UCSD-AML1 (cell line): ENCODE results near the gene TEK.

Source experiments
- DNase-seq: peaks from one replicate; lab custom pipeline; 2025; ENCODE audit not compliant: unreplicated experiment; lab: John Stamatoyannopoulos, UW

The TEK gene

DNA sequence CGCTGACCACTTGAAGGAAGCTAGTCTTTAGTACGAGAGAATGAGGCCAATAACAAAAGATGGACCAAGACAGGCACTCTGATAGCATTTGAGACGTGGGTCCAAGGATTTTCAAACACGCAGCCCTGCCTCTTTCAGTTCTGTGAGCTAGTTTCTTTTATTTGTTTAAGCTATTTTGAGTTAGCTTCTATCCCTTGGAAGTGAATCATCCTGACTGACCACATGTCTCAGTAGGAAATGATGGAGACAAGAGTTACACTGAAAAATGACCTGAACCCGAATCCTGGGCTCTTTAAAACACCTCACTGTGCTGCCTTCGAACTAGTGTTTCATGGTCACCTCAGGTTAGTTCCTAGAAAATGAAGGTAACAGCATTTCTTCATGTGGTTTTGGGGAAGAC is 9.9 kb downstream of the TEK start:
- DNase-seq = no peak

DNA sequence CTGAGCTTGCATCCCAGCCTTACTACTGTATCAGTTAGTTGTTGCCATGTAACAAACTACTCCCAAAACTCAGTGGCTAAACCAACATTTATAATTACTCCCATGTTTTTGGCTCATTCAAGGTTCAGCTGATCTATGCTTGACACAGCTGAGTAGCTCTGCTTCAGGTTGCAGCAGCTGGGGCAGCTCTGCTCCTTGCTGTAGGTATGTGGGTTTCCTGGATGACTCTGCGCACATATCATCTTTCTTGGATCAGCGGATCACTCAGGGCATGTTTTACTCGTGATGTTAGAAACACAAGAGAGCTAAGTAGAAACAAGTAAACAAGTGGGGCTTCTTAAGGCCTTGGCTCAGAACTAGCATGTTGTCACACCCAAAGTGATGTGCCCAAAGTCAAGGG is 15.1 kb downstream of the TEK start:
- no peak for DNase-seq

GRCh38 chr9:27125030-27125429 is 16.0 kb downstream of the TEK start:
- DNase-seq = no peak

- no peak for DNase-seq
Measured at GRCh38 chr9:27125936-27126335, 16.9 kb downstream of the TEK start.

GRCh38 chr9:27126670-27127069 is 17.6 kb downstream of the TEK start:
- no peak for DNase-seq

GRCh38 chr9:27129221-27129620 is 20.2 kb downstream of the TEK start:
- no peak for DNase-seq

- no peak for DNase-seq
Measured at GRCh38 chr9:27131731-27132130, 22.7 kb downstream of the TEK start.

- no peak for DNase-seq
Measured at GRCh38 chr9:27133817-27134216, 24.8 kb downstream of the TEK start.

- no peak for DNase-seq
Measured at GRCh38 chr9:27142299-27142930, 33.4 kb downstream of the TEK start.

DNA sequence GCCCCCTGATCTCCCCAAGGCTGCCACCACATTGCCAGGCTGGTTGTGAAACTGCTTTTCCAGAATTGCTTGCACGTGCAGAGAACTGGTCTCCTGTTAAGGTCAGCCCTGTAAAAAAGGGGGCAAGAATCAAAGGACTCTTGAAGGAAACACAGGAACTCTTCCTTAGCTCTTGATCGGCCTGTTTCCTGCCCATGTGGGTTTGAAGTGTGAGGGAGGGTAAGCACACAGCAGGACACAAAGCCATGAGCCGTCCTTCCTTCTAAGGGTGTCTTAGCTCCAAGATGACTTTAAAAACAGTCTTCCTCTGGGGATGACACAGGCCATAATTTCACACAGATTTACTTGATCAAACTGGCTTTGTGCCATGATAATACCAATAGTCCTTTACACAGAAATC is 36.1 kb downstream of the TEK start:
- peak; percentile 28 for DNase-seq

- no peak for DNase-seq
Measured at GRCh38 chr9:27149651-27150050, 40.6 kb downstream of the TEK start.

- no peak for DNase-seq
Measured at GRCh38 chr9:27150746-27151406, 41.9 kb downstream of the TEK start.

DNA sequence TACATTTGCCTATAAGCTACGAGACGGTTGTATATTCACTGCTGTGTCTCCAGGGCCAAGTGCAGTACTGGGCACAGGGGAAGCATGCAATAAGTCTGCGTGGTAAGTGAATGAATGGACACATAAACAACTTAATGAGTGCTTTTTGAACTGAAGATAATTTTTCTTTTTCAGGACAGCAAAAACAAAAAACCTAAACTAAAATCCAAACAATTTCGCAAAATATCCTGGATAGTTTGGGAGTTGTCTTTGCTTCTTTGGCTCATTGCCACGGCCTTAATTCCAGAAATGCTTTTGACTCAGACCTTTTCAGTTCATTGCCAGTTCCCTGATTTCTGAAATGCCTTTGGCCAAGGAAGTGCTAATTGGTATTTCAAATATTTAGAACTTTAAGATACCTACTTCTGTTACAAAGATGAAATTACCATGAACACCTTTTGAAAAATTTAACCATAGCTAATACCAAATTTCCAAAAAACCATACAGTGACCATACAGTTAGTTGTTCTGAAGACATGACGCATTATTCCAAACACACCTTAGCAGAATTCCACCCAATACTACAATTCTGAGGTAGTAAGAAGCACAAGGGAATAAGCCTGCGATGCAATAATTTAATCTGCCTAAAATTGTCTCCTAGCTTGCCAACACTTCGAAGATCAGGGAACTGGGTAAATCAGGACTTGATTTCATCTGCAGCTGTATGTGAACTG is 42.8 kb downstream of the TEK start:
- DNase-seq = no peak

DNA sequence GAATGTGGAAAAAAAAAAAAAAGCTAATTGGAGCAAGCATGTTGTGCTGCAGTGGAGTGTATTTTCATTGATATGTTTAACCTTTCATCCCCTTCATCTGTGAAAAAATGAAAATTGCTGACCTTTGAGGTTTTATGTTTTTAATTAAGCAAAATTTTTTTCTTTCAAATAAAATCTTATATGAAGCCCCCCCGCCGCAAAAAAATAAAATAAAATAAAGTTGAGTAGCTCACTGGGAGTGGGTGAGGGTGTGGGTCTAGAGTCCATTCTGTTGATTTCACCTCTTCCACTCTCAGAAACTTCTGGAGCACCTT is 43.3 kb downstream of the TEK start:
- no peak for DNase-seq

DNA sequence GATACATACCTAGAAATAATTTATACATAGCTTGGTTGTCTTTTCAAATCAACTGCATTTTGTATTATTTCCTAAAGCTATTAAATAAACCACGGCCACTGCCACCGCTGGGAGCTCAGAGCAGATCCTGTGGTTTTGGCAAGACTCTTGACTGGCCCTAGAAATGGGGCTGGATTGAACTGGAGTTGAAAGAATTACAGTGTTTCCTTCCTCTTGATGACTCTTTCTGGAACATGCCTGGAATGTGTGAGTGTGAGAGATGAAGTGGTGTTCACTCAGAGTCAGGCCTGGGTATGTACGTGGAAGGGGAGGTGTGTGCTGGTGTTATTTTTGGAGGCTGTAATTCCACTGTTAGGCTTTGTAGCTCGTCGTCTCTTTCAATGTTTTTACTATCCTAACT is 45.9 kb downstream of the TEK start:
- peak; percentile 31 for DNase-seq

- DNase-seq = no peak
Measured at GRCh38 chr9:27157097-27157496, 48.1 kb downstream of the TEK start.

DNA sequence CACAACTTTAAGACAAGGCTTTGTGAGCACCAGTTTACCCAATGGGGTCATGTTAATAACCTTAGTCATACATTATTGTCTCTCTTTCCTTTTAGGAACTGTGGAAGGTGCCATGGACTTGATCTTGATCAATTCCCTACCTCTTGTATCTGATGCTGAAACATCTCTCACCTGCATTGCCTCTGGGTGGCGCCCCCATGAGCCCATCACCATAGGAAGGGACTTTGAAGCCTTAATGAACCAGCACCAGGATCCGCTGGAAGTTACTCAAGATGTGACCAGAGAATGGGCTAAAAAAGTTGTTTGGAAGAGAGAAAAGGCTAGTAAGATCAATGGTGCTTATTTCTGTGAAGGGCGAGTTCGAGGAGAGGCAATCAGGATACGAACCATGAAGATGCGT is 48.7 kb downstream of the TEK start:
- no peak for DNase-seq

- no peak for DNase-seq
Measured at GRCh38 chr9:27160636-27161035, 51.6 kb downstream of the TEK start.

- no peak for DNase-seq
Measured at GRCh38 chr9:27162045-27162444, 53.0 kb downstream of the TEK start.

GRCh38 chr9:27165068-27165467 is 56.0 kb downstream of the TEK start:
- no peak for DNase-seq

- DNase-seq = no peak
Measured at GRCh38 chr9:27165670-27166069, 56.6 kb downstream of the TEK start.

GRCh38 chr9:27168496-27168895 is 59.5 kb downstream of the TEK start:
- no peak for DNase-seq

DNA sequence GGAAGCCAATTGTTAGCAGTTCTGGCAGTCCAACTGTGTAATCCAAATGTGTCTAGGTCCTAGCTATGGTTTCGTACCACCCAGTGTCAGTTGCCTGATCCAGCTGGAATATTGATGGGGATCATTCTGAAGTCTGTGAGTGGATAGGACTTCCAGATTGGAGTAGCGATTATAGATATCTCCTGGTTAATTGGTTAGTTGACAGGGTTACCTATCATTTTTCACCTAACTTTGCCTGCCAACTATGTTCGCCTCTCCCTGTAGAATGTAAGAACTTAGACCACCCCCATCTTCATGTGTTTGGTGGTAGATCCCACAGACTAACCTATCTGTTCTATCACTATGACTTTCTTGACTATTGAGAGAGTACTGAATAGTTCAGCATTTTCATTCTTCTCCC is 59.9 kb downstream of the TEK start:
- DNase-seq = no peak
